Measurements from ENCODE around the gene TRPC1. TPM values are rescaled to one million over a fixed set of nuclear protein-coding genes. Genes with fewer than 3 reads are reported as not detected.

TRPC1 gene
- total RNA-seq, 2 donors from 2014 or later, result 10.6 to 20.2 TPM

DNA sequence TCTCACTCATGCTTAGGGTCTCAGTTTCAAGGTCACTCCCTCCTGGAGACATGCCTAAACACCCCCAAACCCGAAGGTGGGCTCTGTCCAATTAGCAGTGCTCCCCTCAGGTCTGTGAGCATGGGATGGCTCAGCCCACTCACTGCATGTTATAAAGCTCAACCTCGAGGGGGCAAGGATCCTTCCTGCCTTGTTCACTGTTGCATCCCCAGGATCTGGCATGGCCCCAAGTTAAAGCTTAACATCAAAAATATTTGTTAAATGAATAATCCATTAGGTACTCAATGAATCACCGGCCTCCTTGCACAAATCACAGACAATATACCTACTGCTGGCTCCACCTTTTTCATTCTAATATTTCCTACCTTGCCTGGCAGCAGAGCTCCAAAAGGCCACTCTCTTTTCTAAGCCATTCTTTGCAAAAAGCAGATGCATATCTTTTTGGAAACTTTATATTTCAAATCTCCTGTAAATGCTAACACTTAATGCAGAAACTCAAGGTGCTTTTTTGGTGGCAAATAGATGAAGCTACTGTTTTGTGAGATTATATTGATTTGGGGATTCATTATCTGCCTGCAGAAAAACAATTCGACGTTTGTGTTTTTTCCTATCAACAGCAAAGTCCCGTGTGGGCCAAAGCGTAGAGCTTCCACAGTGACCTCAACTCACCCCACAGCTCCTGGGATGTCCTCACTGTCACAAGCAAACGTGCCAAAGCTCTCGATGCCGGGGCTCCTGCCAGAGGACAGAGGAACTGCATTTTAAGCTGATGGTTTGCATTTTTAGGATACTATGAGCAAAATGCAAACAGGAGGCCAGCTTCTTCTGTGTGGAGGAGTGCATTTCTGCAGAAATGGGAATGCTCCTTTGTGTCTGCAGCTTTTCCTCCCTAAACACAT, 129.7 kb downstream of the TRPC1 start:
- no peak for TF ChIP-seq CTCF (IDR thresholded peaks at IDR 0.05)
- H3K36me3 ChIP-seq, result no peaks in the 10 kb centered on the region
- H3K9me3 ChIP-seq, result no peaks in the 10 kb centered on the region
- peak overlapping the region in 1 of 2 donors; percentile 8 for H3K27ac ChIP-seq
- peaks cover 0 to 32% of the 10 kb centered on the region in 2 donors for H3K4me1 ChIP-seq
- no peaks in the 10 kb centered on the region for H3K27me3 ChIP-seq
- no peak overlapping the region for H3K4me3 ChIP-seq
- no peak for DNase-seq (ENCODE audit: low spot score)

- Histone ChIP-seq H3K27ac (peak overlapping the region; percentile 46 to 67), H3K36me3 (no peaks in the 10 kb centered on the region), H3K4me1 (peaks cover 0 to 20% of the 10 kb centered on the region in 2 donors), H3K4me3 (no peak overlapping the region), H3K9me3 (no peaks in the 10 kb centered on the region), H3K27me3 (no peaks in the 10 kb centered on the region)
- no peak for DNase-seq (ENCODE audit: low spot score)
- TF ChIP-seq CTCF (IDR thresholded peaks at IDR 0.05), result no peak
Measured at GRCh38 chr3:142857056-142857455, 133.2 kb downstream of the TRPC1 start.

Other genes with a start within 250 kb of the TRPC1 start
- 10 to 100 TPM in 1 of 2 donors, 1 to 10 TPM in 1; 9.0 to 18.4 TPM for gene ATR, start 145.3 kb upstream of the TRPC1 start, total RNA-seq
- gene PLS1, start 127.6 kb upstream of the TRPC1 start, total RNA-seq, result 1 to 10 TPM in 1 of 2 donors, under 1 TPM in 1; 0.96 to 2.3 TPM
- gene PCOLCE2, start 165.0 kb downstream of the TRPC1 start, total RNA-seq, result 100 to 1,000 TPM in 1 of 2 donors, 10 to 100 TPM in 1; 79.1 to 148 TPM
- gene PAQR9, start 239.6 kb downstream of the TRPC1 start, total RNA-seq, result 10 to 100 TPM in 1 of 2 donors, 1 to 10 TPM in 1; 5.7 to 23.0 TPM

All from right atrium auricular region (tissue), 2 donors.